WTC11 (cell line): ENCODE measurements around the gene NOXO1. TPM values are rescaled to one million over a fixed set of nuclear protein-coding genes. Genes with fewer than 3 reads are reported as not detected.

Experiments used
- ATAC-seq: fragments of 200-7000 bp; cut with Tn5 transposase; 2 replicates; pipeline ENCODE4 v1.10.0; 2021; ENCODE audit warnings: mild to moderate bottlenecking, moderate library complexity
- CTCF ChIA-PET: fragments of 300-600 bp; sonication (Branson Sonifier 250); formaldehyde crosslinking; loops from one replicate; lab custom pipeline; 2021; ENCODE audit warnings: antibody characterized with exemption; lab: Charles Lee
- POLR2A ChIA-PET: fragments of 350-600 bp; sonication (Branson Sonifier 250); formaldehyde crosslinking; loops from one replicate; lab custom pipeline; 2021; ENCODE audit warnings: antibody characterized with exemption; lab: Charles Lee
- DNase-seq: peaks from one replicate; pipeline ENCODE4 v3.0.0; 2021; ENCODE audit warnings: low spot score
- H3K27ac Mint-ChIP-seq: 2 replicates; pipeline ENCODE4 v1.8.0; 2021; ENCODE audit warnings: mixed read lengths
- H3K27me3 Mint-ChIP-seq: 2 replicates; pipeline ENCODE4 v1.8.0; 2021; ENCODE audit warnings: low read depth, mild to moderate bottlenecking, moderate library complexity, mixed read lengths
- H3K36me3 Mint-ChIP-seq: 2 replicates; pipeline ENCODE4 v1.8.0; 2021; ENCODE audit warnings: mixed read lengths
- H3K4me1 Mint-ChIP-seq: 2 replicates; pipeline ENCODE4 v1.8.0; 2022; ENCODE audit warnings: mixed read lengths
- H3K4me3 Mint-ChIP-seq: 2 replicates; pipeline ENCODE4 v1.8.0; 2021; ENCODE audit warnings: mild to moderate bottlenecking, moderate library complexity, mixed read lengths
- H3K9me3 Mint-ChIP-seq: 2 replicates; pipeline ENCODE4 v1.8.0; 2021; ENCODE audit warnings: mixed read lengths
- ATF1 ChIP-seq: sonication (generic); formaldehyde crosslinking; IDR thresholded peaks from 2 replicates; pipeline ENCODE4 v1.8.1; 2023; ENCODE audit warnings: mild to moderate bottlenecking, moderate library complexity, missing genetic modification reagents
- ETV6 ChIP-seq: sonication (generic); formaldehyde crosslinking; IDR thresholded peaks from 2 replicates; pipeline ENCODE4 v1.8.1; 2022; ENCODE audit warnings: mild to moderate bottlenecking, missing genetic modification reagents
- FOXK1 ChIP-seq: sonication (generic); formaldehyde crosslinking; IDR thresholded peaks from 2 replicates; pipeline ENCODE4 v1.8.0; 2022; ENCODE audit warnings: mild to moderate bottlenecking, moderate library complexity, missing genetic modification reagents
- GABPB1 ChIP-seq: sonication (generic); formaldehyde crosslinking; IDR thresholded peaks from 2 replicates; pipeline ENCODE4 v1.8.1; 2023; ENCODE audit warnings: mild to moderate bottlenecking, missing genetic modification reagents
- NFYB ChIP-seq: sonication (generic); formaldehyde crosslinking; conservative IDR thresholded peaks from 2 replicates; pipeline ENCODE4 v1.8.0; 2022; ENCODE audit warnings: low read depth, missing genetic modification reagents
- PRRX2 ChIP-seq: fragments of 250-450 bp; sonication (Bioruptor Pico); IDR thresholded peaks from 2 replicates; pipeline ENCODE4 v1.8.0; 2021; ENCODE audit warnings: mild to moderate bottlenecking
- RORB ChIP-seq: fragments of 250-450 bp; sonication (Bioruptor Pico); IDR thresholded peaks from 2 replicates; pipeline ENCODE4 v1.9.0; 2021; ENCODE audit warnings: mild to moderate bottlenecking
- SOX15 ChIP-seq: fragments of 250-450 bp; sonication (Bioruptor Pico); IDR thresholded peaks from 2 replicates; pipeline ENCODE4 v1.9.0; 2021; ENCODE audit warnings: mild to moderate bottlenecking
- TCF7 ChIP-seq: sonication (generic); formaldehyde crosslinking; IDR thresholded peaks from 2 replicates; pipeline ENCODE4 v1.8.0; 2022; ENCODE audit warnings: mild to moderate bottlenecking, low read depth, missing genetic modification reagents, moderate library complexity
- TEAD1 ChIP-seq: sonication (generic); formaldehyde crosslinking; IDR thresholded peaks from 2 replicates; pipeline ENCODE4 v1.8.0; 2022; ENCODE audit warnings: mild to moderate bottlenecking, missing genetic modification reagents
- ZNF219 ChIP-seq: sonication (generic); formaldehyde crosslinking; IDR thresholded peaks from 2 replicates; pipeline ENCODE4 v1.8.0; 2023; ENCODE audit warnings: missing genetic modification reagents, mild to moderate bottlenecking, borderline replicate concordance
- ZNF317 ChIP-seq: sonication (generic); formaldehyde crosslinking; IDR thresholded peaks from 2 replicates; pipeline ENCODE4 v1.8.1; 2023; ENCODE audit warnings: low read depth, mild to moderate bottlenecking, moderate library complexity, missing genetic modification reagents, borderline replicate concordance
- ZNF423 ChIP-seq: fragments of 250-450 bp; sonication (Bioruptor Pico); IDR thresholded peaks from 2 replicates; pipeline ENCODE4 v2.1.2; 2022; ENCODE audit warnings: mild to moderate bottlenecking, moderate library complexity
- ZNF671 ChIP-seq: fragments of 250-450 bp; sonication (Bioruptor Pico); IDR thresholded peaks from 2 replicates; pipeline ENCODE4 v1.8.0; 2021; ENCODE audit warnings: mild to moderate bottlenecking
- total RNA-seq: library from RNA; stranded (reverse); gene quantifications from 3 replicates; pipeline ENCODE4 v1.2.3, GENCODE V29; 2021
- TF ChIP-seq, protein P1 (sequence below): sonication (generic); formaldehyde crosslinking; IDR thresholded peaks from 2 replicates; pipeline ENCODE4 v1.8.1; 2022; ENCODE audit warnings: low read depth, missing genetic modification reagents, borderline replicate concordance
- TF ChIP-seq, protein P2 (sequence below): sonication (generic); formaldehyde crosslinking; IDR thresholded peaks from 2 replicates; pipeline ENCODE4 v1.8.0; 2023; ENCODE audit warnings: missing genetic modification reagents, mild to moderate bottlenecking, borderline replicate concordance
- TF ChIP-seq, protein P3 (sequence below): sonication (generic); formaldehyde crosslinking; IDR thresholded peaks from 2 replicates; pipeline ENCODE4 v1.8.1; 2023; ENCODE audit warnings: mild to moderate bottlenecking, missing genetic modification reagents
- TF ChIP-seq, protein P4 (sequence below): sonication (generic); formaldehyde crosslinking; IDR thresholded peaks from 2 replicates; pipeline ENCODE4 v1.8.1; 2023; ENCODE audit warnings: mild to moderate bottlenecking, missing genetic modification reagents, moderate library complexity
- TF ChIP-seq, protein P5 (sequence below): sonication (generic); formaldehyde crosslinking; IDR thresholded peaks from 2 replicates; pipeline ENCODE4 v1.8.0; 2023; ENCODE audit warnings: mild to moderate bottlenecking, missing genetic modification reagents
- TF ChIP-seq, protein P6 (sequence below): sonication (generic); formaldehyde crosslinking; conservative IDR thresholded peaks from 2 replicates; pipeline ENCODE4 v1.8.1; 2023; ENCODE audit warnings: mild to moderate bottlenecking, low read depth, missing genetic modification reagents, moderate library complexity

The NOXO1 gene
- total RNA-seq, 1 experiment from 2014 or later, result 5.7 TPM

DNA sequence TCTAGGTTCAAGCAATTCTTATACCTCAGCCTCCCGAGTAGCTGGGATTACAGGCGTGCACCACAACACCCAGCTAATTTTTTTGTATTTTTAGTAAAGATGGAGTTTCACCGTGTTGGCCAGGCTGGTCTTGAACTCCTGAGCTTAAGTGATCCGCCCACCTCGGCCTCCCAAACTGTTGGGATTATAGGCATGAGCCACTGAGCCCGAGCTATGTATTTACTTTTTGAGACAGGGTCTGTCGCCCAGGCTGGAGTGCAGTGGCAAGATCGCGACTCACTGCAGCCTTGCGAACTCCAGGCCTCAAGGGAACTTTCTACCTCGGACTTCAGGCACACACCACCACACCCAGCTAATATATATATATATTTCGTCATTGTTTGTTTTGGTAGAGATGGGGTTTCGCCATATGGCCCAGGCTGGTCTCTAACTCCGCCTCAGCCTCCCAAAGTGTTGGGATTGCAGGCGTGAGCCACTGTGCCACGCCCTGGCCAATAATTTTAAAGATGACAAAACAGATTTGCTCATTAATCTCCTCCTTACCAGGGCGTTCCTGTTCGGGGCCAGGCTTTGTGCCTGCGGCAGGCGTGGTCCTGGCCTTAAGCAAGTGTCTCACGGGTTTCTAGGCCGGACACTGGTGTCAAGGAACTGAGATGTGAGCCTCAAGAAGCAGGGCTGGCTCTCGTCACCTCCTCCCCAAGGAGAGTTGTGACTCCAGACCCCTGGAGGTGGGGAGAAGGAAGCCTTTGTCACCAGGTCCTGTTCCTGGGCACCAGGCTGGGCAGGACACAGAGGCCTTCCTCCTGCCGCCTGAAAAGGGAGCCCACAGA, 34.1 kb upstream of the NOXO1 start:
- Mint-ChIP-seq H3K9me3 (no peaks in the 10 kb centered on the region), H3K27ac (no peak overlapping the region), H3K4me3 (no peak overlapping the region), H3K27me3 (peaks cover 42% of the 10 kb centered on the region), H3K36me3 (no peaks in the 10 kb centered on the region), H3K4me1 (peaks cover 2% of the 10 kb centered on the region)
- ChIA-PET CTCF (interaction anchor here (1.5 to 6.5 kb wide), 4 partner anchors 11 to 69 kb away, joined by 6 to 82 read pairs (median 8); no protein-coding TSS in a partner anchor), POLR2A (no interaction called here)
- ATAC-seq (no peak), DNase-seq (no peak)
- no peak for TF ChIP-seq ZNF219
- peak; percentile 80 for TF ChIP-seq GABPB1 (CRISPR knock-in tag)
- TF ChIP-seq ZNF317 (CRISPR knock-in tag), result no peak
- TF ChIP-seq, protein P1, sequence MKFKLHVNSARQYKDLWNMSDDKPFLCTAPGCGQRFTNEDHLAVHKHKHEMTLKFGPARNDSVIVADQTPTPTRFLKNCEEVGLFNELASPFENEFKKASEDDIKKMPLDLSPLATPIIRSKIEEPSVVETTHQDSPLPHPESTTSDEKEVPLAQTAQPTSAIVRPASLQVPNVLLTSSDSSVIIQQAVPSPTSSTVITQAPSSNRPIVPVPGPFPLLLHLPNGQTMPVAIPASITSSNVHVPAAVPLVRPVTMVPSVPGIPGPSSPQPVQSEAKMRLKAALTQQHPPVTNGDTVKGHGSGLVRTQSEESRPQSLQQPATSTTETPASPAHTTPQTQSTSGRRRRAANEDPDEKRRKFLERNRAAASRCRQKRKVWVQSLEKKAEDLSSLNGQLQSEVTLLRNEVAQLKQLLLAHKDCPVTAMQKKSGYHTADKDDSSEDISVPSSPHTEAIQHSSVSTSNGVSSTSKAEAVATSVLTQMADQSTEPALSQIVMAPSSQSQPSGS (CRISPR knock-in tag), result no peak

DNA sequence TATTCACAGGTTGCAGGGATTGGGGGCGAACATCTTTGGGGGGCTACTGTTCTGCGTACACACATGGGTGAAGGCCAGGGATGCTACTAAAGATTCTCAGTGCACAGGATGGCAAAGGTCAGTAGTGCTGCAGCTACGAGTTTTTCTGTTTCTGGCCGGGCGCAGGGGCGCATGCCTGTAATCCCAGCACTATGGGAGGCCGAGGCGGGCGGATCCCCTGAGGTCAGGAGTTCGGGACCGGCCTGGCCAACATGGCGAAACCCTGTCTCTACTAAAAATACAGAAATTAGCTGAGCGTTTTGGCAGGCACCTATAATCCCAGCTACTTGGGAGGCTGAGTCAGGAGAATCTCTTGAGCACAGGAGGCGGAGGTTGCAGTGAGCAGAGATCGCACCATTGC, 32.3 kb upstream of the NOXO1 start:
- Mint-ChIP-seq H3K27ac (no peak overlapping the region), H3K4me3 (no peak overlapping the region), H3K27me3 (peaks cover 26% of the 10 kb centered on the region), H3K9me3 (no peaks in the 10 kb centered on the region), H3K4me1 (peaks cover 9% of the 10 kb centered on the region), H3K36me3 (peaks cover 3% of the 10 kb centered on the region; the same call in 1 of the 2 replicates)
- CTCF ChIA-PET, result interaction anchor here (0.5 to 6.5 kb wide), 4 partner anchors 9 to 21 kb away, joined by 3 to 82 read pairs (median 4); no protein-coding TSS in a partner anchor
- ATAC-seq, result no peak
- no peak for DNase-seq
- POLR2A ChIA-PET, result no interaction called here
- TF ChIP-seq TEAD1 (CRISPR knock-in tag), result no peak
- TF ChIP-seq SOX15 (CRISPR knock-in tag), result no peak
- TF ChIP-seq TCF7, result no peak
- no peak for TF ChIP-seq ZNF671 (CRISPR knock-in tag)
- no peak for TF ChIP-seq ZNF423
- TF ChIP-seq, protein P2, sequence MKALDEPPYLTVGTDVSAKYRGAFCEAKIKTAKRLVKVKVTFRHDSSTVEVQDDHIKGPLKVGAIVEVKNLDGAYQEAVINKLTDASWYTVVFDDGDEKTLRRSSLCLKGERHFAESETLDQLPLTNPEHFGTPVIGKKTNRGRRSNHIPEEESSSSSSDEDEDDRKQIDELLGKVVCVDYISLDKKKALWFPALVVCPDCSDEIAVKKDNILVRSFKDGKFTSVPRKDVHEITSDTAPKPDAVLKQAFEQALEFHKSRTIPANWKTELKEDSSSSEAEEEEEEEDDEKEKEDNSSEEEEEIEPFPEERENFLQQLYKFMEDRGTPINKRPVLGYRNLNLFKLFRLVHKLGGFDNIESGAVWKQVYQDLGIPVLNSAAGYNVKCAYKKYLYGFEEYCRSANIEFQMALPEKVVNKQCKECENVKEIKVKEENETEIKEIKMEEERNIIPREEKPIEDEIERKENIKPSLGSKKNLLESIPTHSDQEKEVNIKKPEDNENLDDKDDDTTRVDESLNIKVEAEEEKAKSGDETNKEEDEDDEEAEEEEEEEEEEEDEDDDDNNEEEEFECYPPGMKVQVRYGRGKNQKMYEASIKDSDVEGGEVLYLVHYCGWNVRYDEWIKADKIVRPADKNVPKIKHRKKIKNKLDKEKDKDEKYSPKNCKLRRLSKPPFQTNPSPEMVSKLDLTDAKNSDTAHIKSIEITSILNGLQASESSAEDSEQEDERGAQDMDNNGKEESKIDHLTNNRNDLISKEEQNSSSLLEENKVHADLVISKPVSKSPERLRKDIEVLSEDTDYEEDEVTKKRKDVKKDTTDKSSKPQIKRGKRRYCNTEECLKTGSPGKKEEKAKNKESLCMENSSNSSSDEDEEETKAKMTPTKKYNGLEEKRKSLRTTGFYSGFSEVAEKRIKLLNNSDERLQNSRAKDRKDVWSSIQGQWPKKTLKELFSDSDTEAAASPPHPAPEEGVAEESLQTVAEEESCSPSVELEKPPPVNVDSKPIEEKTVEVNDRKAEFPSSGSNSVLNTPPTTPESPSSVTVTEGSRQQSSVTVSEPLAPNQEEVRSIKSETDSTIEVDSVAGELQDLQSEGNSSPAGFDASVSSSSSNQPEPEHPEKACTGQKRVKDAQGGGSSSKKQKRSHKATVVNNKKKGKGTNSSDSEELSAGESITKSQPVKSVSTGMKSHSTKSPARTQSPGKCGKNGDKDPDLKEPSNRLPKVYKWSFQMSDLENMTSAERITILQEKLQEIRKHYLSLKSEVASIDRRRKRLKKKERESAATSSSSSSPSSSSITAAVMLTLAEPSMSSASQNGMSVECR (CRISPR knock-in tag), result no peak
- no peak for TF ChIP-seq PRRX2 (CRISPR knock-in tag)
- no peak for TF ChIP-seq FOXK1 (CRISPR knock-in tag)
- TF ChIP-seq ATF1 (CRISPR knock-in tag), result no peak
- no peak for TF ChIP-seq ETV6 (CRISPR knock-in tag)
- TF ChIP-seq, protein P3, sequence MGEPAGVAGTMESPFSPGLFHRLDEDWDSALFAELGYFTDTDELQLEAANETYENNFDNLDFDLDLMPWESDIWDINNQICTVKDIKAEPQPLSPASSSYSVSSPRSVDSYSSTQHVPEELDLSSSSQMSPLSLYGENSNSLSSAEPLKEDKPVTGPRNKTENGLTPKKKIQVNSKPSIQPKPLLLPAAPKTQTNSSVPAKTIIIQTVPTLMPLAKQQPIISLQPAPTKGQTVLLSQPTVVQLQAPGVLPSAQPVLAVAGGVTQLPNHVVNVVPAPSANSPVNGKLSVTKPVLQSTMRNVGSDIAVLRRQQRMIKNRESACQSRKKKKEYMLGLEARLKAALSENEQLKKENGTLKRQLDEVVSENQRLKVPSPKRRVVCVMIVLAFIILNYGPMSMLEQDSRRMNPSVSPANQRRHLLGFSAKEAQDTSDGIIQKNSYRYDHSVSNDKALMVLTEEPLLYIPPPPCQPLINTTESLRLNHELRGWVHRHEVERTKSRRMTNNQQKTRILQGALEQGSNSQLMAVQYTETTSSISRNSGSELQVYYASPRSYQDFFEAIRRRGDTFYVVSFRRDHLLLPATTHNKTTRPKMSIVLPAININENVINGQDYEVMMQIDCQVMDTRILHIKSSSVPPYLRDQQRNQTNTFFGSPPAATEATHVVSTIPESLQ (CRISPR knock-in tag), result no peak
- TF ChIP-seq, protein P4, sequence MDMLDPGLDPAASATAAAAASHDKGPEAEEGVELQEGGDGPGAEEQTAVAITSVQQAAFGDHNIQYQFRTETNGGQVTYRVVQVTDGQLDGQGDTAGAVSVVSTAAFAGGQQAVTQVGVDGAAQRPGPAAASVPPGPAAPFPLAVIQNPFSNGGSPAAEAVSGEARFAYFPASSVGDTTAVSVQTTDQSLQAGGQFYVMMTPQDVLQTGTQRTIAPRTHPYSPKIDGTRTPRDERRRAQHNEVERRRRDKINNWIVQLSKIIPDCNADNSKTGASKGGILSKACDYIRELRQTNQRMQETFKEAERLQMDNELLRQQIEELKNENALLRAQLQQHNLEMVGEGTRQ (CRISPR knock-in tag), result no peak
- TF ChIP-seq, protein P5, sequence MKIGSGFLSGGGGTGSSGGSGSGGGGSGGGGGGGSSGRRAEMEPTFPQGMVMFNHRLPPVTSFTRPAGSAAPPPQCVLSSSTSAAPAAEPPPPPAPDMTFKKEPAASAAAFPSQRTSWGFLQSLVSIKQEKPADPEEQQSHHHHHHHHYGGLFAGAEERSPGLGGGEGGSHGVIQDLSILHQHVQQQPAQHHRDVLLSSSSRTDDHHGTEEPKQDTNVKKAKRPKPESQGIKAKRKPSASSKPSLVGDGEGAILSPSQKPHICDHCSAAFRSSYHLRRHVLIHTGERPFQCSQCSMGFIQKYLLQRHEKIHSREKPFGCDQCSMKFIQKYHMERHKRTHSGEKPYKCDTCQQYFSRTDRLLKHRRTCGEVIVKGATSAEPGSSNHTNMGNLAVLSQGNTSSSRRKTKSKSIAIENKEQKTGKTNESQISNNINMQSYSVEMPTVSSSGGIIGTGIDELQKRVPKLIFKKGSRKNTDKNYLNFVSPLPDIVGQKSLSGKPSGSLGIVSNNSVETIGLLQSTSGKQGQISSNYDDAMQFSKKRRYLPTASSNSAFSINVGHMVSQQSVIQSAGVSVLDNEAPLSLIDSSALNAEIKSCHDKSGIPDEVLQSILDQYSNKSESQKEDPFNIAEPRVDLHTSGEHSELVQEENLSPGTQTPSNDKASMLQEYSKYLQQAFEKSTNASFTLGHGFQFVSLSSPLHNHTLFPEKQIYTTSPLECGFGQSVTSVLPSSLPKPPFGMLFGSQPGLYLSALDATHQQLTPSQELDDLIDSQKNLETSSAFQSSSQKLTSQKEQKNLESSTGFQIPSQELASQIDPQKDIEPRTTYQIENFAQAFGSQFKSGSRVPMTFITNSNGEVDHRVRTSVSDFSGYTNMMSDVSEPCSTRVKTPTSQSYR, result no peak
- TF ChIP-seq RORB (CRISPR knock-in tag), result no peak
- TF ChIP-seq NFYB (CRISPR knock-in tag), result no peak
- no peak for TF ChIP-seq ZNF219
- TF ChIP-seq, protein P6, sequence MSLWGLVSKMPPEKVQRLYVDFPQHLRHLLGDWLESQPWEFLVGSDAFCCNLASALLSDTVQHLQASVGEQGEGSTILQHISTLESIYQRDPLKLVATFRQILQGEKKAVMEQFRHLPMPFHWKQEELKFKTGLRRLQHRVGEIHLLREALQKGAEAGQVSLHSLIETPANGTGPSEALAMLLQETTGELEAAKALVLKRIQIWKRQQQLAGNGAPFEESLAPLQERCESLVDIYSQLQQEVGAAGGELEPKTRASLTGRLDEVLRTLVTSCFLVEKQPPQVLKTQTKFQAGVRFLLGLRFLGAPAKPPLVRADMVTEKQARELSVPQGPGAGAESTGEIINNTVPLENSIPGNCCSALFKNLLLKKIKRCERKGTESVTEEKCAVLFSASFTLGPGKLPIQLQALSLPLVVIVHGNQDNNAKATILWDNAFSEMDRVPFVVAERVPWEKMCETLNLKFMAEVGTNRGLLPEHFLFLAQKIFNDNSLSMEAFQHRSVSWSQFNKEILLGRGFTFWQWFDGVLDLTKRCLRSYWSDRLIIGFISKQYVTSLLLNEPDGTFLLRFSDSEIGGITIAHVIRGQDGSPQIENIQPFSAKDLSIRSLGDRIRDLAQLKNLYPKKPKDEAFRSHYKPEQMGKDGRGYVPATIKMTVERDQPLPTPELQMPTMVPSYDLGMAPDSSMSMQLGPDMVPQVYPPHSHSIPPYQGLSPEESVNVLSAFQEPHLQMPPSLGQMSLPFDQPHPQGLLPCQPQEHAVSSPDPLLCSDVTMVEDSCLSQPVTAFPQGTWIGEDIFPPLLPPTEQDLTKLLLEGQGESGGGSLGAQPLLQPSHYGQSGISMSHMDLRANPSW (CRISPR knock-in tag), result no peak
